C4-2B (cell line): ENCODE data around the gene HDAC10.

Source experiments
- CTCF ChIP-seq: fragments of 450-650 bp; conservative IDR thresholded peaks from 2 replicates; pipeline ENCODE4 v1.5.1; 2017; ENCODE audit warnings: mild to moderate bottlenecking
- ZFX ChIP-seq: fragments of 450-650 bp; IDR thresholded peaks from 2 replicates; pipeline ENCODE4 v1.6.1; 2017

GRCh38 chr22:50199829-50200460, 51.1 kb downstream of the HDAC10 start:
- no peak for TF ChIP-seq CTCF
- TF ChIP-seq ZFX: no peak
